ENCODE measurements around the gene RELN.

The RELN gene

DNA sequence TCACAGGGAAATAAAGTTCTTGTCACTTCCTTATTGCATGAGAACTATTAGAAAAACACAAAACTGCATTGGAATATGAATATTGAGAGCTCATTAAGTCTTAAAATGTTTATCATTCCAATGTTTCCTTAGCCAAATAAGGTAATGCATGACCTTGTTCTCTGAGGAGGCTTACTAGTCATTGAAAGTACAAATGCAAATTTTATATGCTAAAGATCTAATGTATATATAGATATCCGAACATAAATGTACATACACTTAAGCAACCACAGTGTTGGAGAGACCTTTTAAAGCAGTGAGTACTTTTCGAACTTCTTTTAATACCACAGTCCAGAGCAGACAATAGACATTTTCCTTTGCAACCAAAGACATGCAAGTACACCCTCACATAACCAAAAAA, 96.1 kb downstream of the RELN start:
- no peak for DNase-seq

DNA sequence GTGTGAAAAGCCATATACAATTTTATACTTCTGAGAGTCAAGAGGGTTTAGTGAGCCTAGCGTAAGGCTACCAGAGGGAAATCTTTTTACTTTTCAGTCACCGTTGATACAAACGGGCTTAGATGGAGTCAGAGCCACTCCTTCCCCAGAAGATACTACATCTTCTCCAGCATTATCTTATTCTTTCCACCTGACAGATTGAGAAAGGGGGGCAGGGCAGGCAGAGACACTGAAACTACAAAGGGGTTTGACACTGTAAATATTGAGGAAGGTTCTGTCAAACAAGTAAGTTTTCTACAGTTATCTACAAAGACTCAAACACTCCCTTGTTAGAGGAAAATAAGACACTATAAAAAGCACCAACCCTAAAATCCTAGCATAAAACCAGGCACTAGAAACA, 100.0 kb downstream of the RELN start:
- no peak for DNase-seq

DNA sequence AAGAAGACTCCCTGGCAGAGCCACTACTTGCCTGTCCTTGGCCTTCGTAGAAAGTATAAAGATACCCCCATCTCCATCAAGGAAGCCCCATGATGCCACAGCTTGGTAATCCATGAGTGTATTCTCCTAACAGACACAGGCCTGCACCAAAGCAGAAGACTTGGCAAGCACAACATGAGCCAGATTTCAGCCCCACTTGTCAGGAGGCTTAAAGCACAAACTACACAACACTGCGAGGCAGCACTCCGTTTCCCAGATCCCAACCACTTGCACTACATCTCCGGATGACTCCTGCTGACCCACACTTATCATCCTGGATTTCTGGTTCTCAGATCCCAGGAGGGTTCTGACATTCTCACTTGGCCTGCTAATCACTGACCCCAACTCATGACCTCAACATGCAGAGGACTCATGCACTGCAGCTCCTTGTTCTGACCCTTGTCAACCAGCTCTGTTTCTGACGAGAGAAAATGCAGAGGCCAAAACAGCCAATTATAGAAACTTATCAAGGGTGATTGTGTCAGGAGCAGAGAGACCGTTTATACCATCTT, 100.8 kb downstream of the RELN start:
- DNase-seq, result no peak

DNA sequence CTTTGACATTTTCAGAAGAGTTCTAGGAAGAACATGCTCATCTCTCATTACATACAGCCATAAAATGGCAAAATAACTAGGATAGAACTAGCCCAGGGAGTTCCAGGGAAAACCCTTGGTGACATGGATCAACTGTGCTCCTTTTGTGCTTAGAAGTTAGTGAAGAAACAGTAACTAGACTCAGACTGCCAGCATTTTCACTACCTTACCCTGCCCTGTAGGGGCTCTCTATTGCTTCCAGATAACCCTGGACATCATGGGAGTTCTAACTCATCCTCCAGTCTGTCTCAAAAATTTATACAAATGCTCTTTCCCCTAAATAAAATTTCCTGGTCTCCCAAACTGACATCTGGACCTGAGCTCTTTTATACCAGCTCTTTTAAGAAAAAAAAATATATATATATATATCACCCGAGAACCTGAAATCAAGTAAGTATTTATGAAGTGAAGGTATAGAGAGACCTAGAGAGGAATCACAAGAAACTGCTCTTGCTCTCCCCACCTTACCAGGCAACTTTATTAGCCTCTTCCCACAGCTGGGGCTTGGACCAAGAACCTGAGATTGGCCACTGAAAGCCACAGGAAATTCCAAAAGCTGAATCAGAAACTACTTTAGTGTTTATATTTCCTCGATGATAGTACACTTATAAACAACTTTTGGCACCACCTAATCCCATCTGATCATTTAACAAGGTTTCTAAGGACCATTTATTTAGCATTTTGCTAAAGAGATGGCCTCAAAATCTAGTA, 101.4 kb downstream of the RELN start:
- no peak for DNase-seq

DNA sequence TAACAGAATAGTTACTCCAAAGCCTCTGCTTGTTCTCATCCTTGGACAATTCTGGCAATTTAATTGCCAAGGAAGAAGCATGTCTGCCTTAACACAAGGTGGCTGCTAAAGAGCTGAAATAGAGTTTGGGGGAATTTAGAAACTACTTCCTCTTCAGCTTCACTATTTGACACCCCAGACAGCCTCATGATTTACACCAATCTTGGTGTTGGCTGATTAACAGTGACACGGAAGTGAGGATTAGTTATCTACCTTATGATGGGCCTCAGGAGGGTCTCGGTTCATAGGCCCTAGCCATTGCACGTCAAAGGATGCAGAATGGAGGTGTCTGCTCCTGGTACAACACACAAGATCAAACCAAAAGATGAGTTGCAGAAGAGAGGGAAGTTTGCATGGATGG, 102.4 kb downstream of the RELN start:
- no peak for DNase-seq

DNA sequence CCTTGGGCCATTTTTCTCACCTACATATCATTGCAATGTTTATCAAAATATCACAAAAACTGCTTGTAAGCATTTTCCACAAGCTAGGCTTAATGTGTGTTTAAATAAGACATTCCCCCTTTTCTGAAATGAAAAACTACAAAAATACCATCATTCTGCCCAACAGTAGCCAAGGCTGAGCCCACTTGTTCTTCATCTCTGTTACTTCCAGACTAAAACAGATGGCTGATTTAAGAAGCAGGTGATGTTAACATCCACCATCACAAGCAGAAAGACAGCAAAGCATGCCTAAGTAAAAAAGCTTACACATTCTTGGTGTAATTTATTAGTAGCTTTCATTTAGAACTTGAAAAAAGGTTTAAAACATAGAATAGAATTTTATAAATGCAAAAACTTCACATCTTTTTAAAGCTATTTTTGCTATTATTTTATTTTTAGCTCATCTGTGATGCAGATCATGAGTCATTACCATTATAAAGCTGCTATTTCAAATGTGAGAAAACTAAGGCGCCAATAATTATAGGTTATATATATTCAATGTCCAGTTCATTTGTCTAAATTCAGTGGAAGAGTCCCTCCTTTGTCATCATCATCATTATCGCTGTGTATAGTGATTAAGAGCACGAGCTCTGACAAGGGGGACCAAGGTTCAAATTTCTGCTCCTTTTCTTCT, 109.4 kb downstream of the RELN start:
- DNase-seq, result no peak

DNA sequence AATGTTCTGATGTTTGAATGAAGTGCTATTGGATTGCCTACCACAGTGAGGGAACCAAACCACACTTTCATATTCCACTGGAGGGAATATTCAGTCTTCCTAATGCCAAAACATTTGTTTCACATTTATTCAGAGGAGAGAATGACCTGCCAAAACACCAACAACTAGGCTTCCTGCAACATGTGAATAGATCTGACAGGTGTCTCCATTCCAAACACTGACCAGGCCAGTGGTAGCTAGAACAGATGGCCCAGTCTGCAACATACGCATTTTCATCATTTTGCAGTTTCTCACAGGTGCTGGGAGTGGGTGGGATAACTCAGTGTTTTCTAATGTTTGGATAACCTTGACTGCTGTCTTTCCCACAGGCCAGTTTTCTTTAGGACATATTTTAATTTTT, 110.0 kb downstream of the RELN start:
- no peak for DNase-seq

DNA sequence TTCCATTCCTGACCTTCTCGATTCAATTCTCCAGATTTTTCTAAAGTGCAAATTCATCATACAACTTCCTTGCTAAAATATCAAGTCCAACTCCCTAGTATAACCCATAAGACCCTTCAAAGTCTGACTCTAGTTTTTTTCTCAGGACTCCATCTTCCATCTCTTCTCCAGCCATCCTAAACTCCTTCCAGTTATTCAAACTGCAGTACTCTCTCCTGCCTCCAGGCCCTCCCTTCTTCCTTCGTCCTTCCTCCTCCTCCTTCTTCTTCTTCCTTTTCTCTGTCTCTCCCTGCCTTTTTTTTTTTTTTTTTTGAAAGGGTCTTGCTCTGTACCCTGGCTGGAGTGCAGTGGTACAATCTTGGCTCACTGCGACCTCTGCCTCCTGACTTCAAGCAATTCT, 111.9 kb downstream of the RELN start:
- DNase-seq, result no peak

DNA sequence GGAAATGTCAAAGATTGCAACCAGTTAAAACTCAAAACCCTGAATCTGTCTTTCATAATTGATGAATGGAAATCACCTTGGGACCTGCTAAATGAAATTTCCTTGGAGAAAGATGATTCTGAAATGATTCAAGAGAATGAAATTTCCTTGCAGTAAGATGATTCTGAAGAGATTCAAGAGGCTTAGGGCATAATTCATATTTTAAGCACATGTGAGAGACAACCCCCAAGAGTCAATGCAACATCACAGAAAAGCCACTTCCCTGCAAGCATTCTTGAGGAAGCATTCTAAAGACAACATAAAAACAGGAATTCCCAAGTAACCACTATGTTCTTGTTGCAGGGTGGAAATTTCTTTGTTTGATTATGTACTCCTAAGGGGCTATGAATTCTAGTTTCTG, 113.7 kb downstream of the RELN start:
- no peak for DNase-seq

DNA sequence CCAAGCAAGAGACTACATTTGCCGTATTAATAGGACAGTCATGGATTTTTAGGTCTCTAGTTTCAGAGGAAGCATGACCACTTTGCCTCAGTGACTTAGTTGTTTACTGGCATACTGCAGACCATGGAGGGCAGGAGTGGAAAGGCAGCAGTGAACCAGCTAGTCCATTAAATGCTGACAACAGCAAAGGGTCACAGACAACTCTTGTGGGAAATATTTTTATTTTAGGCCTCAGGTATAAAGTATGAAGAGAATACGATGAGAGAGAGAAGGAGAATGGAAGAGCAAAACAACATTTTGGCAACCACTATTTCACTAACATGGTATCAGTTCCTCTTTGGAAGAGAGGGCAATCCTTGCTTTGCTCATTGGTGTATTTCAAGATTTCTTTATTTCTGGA, 118.0 kb downstream of the RELN start:
- DNase-seq, result no peak

DNA sequence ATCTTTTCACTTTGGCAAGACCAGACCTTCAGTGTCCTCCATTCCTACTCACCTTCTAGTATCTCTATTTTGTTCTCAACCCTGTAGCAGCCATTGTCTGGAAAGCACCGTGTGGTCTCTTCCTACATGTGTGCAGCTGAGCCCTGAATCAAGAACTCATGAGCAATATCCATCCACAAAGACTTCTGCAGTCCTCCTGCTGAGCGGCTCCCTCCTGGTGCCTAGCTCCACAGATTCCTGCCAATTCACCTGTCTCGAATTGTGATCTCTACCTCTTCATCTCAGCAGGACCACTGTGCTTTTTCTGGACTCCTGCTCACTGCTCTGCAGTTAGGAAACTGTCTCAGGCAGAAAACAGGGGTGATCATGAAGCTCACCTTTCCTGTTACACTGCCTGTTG, 118.8 kb downstream of the RELN start:
- no peak for DNase-seq

DNA sequence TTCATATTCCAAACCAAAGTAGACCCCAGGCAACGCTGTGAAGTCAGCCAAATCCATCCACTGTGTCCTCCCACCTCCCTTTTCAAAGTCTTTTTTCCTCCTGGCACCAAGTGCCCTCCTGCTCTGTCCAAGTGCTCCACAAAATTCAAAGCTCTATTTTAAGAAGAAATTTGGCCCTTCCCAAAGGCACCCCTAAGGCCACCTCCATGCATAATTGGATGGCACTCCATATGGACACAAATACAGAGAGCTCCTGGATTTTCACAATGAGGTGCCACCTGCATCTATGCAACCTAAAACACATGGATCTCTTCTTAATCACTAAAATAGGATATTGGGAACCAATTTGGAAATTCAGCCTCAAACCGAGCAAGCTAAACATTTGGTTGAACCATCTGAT, 121.6 kb downstream of the RELN start:
- no peak for DNase-seq

DNA sequence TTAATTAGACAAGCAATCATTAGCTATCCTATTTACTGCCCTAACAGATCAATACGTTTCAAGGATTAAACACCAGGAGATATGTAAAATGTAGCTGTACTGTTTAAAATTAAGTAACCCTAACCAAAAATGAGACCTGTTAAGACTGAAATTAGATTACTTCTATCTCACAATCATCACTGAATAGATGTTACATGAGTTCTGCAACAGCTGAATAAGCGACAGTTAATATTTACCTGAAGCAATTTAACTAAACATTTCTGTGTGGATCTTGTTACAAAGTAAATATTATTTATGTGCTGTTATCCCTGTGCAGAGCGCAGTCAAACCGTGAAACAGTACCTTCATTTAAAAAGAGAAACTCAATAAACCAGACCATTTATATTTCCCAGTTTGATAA, 122.5 kb downstream of the RELN start:
- no peak for DNase-seq

DNA sequence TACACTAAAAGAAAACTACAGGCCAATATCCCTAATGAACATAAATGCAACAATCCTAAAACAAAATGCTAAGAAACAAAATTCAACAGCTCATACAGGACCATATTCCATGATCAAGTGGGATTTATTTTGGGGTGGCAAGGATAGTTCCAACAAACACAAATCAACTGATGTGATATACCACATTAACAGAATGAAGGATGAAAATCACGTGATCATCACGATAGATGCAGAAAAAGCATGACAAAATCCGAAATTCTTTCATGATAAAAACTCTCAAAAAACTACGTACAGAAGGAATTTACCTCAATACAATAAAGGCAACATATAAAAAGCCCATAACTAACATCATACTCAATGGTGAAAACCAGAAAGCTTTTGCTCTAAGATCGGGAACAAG, 124.0 kb downstream of the RELN start:
- no peak for DNase-seq

DNA sequence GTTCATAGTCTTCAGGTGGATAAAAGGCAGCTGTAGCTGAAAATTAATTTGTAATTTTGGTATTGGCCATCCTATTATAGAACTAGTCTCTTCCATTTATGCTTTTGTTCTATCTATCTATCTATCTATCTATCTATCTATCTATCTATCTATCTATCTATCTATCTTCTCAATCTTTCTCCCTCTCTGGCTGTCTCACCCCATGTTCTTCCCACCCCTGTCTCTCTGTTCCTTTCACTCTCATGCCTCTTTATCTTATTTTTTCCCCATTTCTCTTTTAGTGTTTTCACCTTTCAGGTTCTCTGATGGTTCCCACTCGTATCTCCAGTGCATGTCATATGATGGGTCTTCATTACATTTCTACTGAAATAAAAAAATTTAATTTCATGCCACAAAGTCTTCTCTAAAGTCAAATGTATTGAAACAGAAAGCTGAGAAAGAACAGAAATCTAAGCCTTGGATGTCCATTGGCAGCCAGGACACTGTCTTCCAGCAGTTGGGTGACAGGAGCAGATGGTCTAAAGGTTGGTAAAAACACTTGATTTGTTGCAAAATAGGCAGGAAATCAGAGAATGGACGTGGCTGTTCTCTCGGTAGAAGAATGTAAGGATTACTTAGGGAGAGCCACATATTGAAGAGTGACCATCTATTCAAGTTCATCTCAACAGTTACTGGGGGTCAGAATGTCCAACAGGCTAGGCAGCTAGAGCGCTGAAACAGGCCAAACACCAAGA, 127.0 kb downstream of the RELN start:
- no peak for DNase-seq

DNA sequence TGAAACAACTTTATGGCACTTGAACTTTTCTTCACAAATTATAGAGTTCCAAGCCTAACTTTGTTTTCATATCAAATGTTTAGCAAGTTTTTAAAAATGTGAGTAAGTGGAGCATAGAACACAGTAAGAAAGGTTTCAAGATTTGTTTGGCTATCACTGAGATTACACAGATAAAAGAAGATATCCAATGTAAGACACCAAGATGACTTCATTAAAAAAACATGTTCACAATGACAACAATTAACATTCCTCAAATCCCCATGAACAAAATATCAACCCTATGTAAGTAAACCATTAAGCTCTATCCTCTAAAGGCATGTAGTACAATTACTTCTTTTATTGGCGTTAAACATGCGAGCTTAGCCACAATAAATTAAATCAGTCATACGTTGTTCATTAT, 129.7 kb downstream of the RELN start:
- DNase-seq, result no peak

DNA sequence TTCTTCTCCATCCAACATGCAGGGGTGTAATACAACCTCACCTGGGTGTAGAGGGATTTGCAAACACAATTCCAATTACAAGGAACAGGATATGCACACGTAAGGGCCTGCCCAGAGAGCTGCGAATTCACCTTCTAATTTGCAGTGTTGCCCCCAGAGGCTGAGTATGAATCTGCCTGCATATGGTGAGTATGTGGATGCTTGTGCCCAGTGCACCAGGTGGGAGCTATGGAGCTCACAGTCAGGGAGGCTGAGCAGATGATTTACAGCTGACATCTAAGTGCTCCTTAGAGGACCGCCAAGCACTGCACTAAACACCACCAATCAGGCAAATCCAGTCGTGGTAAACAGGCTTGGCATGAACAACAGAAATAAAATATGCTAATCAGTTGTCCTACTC, 132.0 kb downstream of the RELN start:
- no peak for DNase-seq

DNA sequence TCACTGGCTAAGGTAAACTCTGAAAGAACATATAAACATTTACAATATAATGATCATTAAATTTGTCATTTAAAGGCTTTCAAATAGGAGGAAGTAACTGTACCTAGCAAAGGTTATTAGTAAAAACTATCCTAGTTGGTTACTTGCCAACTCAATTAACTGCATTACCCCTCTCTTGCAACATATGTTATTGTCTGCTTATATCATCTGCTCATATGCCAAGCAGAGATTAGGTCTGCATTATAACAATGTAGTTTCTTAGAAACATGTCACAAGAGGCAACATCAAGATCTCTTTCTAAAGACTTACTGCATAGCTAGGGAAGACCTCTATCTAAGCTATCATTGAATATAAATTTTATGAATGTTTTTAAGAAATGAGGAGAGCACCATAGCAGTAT, 132.5 kb downstream of the RELN start:
- no peak for DNase-seq

DNA sequence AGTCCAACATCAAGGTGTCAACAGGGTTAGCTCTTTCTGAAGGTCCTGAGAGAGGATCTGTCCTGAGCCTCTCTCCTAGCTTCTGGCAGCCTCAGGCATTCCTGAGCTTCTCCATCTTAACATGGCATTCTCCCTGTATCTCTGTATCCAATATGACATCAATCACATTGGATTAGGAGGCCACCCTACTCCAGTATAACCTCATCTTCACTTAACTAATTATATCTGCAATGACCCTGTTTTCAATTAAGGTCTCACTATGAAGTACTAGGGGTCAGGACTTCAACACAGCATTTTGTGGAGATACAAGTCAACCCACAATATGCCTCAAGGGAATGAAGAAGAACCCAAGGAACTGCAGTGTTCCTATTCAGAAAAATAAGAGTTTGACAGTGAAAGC, 133.8 kb downstream of the RELN start:
- no peak for DNase-seq

DNA sequence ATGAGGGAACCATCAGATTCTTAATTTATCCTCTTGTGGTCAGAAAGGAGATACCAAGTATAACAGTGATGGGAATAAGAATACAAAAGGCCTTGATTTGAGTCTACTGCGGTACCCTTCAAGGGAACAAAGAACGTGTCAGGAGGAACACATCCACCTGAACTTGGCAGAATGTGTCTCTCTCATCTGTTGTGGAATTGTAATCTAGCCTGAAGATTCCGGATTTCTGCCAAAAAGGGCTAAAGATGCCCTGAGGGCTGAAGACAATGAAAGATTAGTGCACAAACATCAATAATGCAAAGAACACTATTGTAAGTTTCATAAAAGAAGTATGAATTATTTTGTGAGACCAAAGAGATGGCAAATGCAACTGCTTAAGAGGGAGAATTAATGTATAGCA, 134.8 kb downstream of the RELN start:
- no peak for DNase-seq

DNA sequence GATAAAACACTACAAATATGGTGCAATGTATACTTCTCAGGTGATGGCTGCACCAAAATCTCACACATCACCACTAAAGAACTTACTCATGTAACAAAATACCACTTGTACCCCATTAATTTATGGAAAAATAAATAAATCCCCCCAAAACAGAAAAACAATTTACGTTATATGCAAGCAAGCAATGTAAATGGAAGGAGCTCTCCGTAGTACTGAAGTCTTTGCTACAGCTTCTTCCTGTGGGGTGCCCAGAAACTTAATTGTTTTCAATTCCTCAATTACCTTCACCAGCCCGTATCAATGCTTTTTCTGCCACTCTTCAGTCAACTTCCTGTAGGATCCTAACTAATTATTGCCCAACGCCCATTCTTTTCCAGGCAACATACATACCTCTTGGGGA, 138.1 kb downstream of the RELN start:
- DNase-seq, result no peak

DNA sequence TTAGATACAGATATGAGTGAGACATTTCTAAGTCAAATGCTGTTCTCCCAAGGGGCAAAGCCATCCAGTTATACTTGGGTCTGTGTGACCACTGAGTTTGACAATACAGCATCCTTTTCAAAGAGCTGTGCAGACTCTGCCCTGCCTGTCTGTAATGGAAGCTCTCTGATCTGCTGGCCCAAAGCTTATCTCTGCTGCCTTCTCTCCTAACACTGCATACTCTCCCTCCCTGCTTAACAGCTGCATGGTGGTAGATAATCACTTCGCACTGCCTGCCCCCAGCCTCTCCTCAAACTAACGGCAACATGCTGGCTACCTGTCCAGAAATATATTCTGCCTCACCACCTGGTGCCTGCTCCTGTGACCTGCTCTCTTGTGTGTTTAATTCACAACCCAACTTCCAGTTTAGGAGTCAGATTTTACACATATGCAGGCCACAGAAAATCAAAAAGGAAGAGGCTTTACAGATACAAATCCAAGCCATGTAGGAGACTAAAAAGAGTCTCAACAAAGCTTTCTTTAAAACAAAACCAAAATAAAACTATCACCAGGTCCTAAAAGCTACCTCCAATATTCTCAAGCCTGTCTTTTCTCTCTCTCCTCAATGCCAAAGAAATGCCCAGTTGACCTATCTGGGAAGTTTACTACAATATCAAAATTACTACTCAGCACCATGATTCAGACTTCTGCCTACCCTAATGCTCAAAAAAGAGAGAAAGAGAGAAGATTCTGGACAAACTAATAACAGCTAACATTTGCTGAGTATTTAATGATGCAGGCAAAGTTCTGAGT, 145.6 kb downstream of the RELN start:
- no peak for DNase-seq

DNA sequence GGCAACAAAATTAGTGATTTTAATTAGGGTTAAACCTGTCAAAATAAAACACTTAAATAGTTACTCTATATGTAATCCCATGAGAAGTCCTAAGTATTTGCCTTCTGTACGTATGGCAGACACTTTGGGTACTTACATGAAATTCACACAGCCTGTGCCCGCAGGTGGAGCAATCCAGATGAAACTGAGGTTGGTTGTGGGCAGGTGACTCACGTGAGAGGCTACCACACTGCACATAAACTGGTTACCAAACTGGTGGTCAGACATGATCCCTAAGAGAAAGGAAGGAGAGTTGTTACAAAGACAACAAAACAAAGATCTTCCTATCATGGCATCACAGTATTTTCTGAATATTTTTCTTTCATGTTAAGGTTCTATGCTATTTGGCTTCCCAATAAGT, 156.1 kb downstream of the RELN start:
- no peak for DNase-seq
